Measurements from ENCODE around the gene KDM5B.

KDM5B gene

DNA sequence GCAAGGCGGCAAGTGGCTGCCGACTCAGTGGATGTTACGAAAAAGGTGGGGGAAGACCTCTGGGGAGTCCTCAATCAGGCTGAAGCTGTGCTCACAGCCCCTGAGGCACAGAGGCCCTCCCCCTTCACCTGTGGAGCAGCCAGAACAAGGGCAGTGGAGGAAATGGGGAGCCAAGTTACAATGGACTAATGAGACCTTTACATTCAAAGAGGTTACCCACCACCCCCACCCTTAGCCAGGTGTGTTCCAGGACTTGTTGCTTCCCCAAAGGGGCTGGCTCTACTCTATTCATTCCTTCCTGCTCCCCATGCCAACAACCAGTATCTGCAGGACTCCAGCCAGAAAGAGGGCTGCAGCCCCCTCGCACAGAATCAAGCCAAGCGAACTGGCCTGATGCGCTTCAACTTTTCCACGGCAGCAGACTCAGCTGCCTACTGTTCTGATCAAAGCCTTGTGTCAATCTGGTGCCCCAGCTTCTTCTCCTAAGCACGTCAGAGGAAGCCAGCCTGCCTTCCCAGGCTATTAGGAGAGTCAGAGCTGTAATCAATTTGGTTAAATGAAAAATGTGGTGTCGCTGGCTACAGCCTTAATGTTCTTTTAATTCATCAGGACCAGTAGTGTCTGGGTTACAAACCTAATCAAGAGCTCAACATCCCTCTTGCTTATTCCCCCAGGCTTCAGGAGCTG lies 96.1 kb downstream of the KDM5B start:
- DNase-seq = no peak

GRCh38 chr1:202710070-202711045 lies 97.9 kb downstream of the KDM5B start, which contains the start of gene SYT2:
TSS of gene SYT2 (minus strand) at chr1:202710454. CDS start at chr1:202605772, 104,682 bp downstream.
- peak in 1 of 4 experiments; percentile 11 for DNase-seq

DNA sequence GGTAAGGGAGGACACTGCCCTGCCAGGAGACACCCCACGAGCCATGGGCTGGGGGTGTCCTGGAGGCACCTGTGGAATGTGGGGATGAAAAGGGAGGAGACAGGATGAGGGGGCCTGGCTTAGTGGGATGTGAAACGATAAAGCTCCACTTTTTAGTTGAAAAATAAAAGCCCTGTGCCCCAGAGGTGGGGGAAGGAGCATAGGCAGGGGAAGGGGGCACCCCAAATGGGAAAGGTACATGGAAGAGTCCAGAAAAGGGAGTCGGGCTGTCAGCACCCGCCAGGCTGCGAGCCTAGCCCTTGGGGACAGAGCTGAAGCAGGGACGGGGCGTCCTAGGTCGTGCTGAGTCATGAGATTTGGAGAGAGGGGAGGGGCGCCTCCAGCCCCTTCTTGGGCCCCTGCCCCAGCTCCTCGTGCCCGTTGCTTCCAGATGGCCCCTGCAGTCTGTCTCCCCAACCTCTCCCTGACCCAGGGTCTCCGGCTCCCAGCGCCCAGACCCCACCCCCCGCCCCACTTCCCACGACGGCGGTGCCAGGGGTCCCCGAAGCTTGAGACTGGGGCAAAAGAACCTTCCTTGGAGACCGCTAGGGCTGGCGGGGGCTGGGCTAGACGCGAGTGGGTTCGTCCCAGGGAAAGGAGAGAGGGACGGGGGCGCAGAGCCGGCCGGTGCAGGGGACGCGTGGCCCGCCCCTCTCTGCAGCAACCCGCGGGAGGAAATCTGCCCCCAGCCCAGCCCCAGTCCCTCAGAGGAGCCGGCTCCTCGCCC lies 98.8 kb downstream of the KDM5B start:
- no peak for DNase-seq

DNA sequence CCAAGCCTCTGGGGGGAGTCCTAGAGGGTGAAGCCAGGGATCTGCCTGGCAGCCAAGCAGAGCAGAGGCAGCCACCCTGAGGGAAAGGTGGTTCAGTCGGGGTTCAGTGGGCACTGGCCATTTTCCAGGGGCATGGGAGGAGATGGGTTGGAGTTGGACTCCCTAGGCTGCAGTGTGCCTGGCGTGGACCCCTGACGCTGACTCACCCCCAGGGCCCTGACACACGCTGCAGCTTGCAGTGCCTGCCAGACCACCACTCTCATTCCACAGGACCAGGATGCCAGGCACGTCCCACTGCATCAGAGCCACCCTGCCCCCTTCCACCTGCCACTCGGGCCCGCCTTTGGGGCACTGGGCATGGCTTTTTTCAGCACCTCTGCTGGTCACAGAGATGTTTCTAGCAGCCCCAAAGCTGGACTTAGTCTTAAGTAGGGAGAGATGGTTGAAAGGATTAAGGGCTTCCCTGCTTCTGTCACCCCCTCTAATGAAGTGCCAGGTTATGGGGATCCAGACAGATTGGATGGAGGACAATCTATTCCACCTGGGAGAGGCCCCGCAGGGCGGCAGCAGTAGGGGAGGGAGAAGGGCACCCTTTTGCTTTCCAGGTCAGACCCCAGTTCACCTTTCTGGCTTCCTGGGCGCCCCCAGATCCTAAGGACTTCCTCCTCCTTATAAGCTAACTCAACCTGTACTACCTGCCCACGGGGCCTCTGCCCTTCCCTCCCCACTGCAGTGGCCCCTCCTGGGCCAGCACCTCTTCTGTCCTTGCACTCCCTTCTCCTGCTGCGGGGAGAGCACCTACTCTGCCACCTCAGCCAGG lies 99.6 kb downstream of the KDM5B start:
- DNase-seq = no peak

GRCh38 chr1:202706851-202707250 lies 101.4 kb downstream of the KDM5B start:
- DNase-seq = no peak

DNA sequence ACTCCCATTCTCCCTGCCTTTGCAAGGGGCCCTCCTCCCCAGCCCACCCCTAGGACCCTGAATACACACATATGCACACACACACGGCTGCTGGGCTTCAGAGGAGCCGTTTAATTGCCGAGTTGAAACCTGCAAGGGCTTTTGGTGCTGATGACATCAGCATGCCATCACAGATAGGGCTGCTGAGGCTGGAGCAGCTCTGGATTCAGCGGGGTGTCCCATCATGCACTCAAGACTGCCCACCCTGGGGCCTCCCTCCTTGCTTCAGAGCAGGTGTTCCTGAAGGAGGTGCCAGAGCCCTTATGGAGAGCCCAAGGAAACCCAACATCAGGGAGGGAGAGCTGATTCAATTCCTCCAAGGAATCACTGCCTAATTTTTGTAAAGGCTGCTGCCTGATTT lies 103.6 kb downstream of the KDM5B start:
- DNase-seq = no peak

DNA sequence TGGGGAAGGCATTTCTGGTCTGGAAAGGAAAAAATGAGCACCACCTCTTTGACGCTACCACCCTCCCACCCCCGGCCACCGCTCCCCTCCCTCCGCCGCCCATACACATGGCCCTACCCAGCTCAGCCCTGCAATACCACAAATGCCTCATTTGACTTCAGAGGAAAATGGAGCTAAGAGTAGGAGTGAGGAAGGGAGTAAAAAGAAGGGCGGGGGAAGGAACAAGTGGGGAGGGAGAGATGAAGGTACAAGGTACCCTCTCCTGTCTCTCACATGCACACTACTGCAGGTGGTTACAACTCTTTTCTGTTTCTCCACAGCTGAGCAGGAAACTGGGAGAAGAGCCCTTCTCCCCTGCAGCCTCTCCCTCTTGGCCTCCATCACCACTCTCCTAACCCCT lies 105.0 kb downstream of the KDM5B start:
- DNase-seq = no peak

DNA sequence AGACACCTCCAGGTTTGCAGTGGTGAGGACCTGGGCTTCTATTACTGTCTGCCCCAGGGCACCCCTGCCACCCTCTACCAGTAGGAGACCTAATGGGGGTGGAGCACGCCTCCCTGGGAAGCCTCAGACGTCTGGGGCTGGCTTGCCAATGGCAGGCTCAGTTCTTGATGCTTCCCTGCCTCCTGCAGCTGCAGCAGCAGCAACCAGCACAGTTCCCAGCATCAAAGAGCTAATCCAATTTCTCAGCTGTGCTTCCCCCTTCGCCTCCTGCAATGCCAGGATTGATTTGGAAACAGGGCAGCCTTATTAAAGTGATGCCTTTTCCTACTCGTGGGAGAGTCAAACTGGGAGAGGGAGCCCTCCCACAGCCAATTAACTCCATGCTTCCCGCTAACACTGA lies 106.1 kb downstream of the KDM5B start:
- no peak for DNase-seq

DNA sequence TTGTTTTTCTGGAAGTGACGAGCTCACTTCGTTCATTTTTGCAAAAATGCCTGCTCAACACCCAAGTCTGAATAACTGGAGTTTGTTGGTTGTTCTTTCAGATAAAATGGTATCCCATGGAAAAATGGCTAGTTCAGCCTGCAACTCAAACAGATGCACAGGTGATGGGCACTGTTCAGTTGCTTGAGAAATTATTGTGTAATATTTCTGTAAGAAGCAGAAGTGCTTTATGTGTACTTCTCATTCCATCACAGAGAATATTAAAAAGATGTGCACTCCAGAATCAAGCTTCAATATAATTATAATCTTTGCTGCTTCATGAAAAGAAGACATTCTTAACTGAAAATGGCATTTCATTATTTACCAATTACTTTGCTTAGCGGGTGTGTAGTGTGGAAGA lies 107.0 kb downstream of the KDM5B start:
- peak in 1 of 4 experiments; percentile 9 for DNase-seq

DNA sequence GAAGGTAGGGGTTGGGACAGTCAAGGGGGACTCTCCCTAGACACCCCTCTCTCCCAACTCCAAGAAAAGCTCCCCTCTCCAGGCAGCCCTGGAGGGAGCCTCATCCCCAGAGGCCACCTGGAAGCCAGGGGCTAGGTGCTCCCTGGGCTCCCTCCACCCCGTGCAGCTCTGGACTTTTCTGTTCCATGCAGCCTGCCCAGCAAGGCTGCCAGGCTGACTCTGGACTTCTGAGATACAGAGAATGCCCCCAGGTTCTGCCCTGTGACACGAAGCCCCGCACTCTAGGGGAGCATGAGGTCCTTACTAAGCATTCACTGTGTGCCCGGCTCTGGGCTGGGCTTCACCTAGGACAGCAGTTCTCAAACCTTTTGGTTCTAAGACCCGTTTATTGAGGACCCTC lies 108.2 kb downstream of the KDM5B start:
- DNase-seq = no peak

DNA sequence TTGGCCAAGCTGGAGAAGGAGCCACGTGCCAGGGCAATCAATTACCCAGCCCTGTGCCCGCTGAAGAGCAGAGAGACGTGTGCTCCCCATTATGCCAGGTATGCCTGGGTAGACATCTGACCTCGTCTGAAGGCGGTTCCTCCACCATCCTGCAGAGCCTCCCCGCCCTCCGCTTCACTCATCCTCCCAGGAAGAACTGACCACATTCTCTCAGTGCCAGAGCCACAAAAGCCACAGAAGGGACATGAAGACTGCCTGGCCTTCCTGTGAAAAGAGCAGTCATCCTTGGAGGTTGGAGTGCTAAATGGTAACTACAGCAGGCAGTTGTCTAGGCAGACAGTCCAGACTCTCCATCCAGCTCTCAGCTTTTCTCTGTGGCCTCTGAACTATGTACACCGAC lies 109.9 kb downstream of the KDM5B start:
- no peak for DNase-seq

- DNase-seq = no peak
Observed at GRCh38 chr1:202697038-202697437, 111.2 kb downstream of the KDM5B start.

DNA sequence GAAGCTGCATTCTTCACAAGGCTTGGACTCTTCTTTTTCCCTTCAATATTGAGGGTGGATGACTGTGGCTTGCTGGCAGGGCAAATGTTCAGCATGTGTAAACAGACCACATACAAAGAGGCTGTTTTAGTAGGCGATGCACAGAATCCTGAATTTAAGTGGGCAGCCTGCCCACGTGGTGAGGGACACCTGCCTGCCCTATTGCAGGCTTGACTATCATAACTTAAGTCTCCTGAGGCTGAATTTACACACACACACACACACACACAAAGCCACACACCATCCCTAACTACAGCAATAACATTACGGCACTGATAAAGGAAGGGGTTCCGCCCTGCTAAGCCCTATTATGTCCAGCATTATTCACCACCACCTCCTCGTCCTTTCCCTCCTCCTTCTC lies 113.9 kb downstream of the KDM5B start:
- DNase-seq = no peak

DNA sequence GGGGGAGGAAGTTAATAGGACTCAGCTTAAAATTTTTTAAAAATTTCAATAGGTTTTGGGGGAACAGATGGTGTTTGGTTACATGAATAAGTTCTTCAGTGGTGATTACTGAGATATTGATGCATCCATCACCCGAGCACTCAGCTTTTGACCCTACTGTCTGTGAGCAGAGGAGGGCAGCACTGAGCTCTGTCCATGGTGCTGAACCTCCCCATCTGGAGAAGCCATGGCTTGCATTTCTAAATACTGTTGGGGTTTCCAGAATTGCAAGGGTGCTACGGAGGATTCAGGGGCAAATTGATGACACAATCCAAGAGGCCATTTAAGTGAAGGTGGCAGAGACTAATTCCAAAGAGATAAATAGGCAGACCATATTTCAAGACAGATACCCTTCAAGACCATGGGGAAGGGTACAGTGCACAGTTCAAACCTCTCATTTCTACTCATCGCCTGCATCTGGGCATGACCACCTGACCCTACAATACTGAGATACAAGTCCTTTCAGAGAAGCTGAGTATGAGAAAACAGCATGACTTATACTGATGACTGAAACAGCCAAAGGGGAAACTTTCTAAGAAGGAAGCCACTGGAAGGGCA lies 115.2 kb downstream of the KDM5B start:
- DNase-seq = peak; percentile 74 to 85 (median 80)

DNA sequence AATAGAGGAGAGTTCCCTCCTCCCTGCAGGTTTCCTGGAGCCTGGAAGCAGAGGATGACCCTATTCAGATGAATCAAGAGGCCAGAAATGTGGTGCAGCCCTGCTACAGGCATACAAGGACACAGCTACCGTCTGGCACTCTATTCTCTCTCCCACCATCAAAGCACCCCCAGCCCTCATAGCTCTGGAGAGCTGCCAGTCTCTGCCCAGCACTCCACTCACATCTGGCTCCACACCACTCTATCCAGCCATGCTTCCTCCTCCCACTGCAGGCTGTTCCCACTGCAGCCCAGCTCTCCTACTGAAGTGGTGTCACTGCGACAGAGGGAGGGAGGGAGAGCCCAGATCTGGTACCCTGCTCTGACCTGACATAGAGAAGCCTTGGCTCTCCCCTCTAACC lies 116.4 kb downstream of the KDM5B start:
- no peak for DNase-seq

DNA sequence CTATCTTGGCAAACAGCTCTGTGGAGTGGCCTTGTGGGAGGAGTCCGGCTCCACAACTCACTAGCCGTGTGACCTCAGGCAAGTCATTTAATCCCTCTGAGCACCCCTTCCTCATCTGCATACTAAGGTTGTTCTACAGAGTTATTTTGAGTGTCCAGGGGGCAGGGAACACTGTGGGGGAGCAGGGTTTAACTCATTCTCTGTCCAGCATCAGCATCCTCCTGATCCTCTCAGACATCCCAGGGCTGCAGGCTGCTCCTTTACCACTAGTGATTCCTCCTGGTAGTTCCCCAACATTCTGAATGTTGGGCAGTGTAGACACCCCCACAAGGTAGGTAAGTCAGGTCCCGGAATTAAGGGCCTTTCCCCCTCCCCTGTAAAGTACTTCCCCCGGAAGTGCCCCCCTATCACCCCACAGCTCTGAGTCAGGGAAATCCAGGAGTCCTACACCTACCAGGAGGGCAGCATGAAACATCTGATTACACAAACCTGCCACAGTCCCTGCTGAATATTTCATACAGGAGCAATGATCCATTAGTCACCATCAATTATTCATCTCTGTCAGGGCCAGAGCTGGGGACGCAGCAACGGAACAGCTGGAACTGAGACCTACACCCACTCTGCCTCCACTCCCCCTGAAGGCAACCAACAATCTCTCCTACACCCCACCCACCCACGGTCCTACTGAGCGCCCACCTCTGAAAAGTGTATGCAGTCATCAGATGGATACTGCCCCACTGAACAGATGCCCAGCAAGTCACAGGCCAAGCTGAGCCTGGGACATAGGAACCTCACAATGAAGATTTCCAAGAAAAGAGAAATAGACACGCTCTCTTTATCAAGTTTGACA lies 118.5 kb downstream of the KDM5B start:
- no peak for DNase-seq

DNA sequence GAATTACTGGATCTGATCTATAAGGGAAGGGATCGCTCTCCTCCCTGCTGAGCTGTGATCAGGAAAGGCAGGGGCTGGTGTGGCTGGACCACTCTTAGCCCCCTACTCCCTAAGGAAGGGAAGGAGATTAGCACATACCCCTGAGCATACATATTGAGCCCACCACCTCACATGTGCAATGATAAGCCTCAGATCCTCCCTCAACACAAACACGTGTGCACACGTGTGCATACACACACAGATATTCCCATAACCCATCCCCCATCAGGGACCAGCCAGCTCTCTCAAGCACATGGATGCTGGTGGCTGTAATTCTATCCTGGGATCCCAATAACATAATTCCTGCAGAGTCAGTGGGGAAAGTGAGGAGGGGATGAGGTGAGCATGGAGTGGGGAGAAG lies 119.1 kb downstream of the KDM5B start:
- no peak for DNase-seq

GRCh38 chr1:202688401-202688800 lies 119.8 kb downstream of the KDM5B start:
- DNase-seq = peak in 1 of 4 experiments; percentile 11

GRCh38 chr1:202687798-202688197 lies 120.4 kb downstream of the KDM5B start:
- no peak for DNase-seq

DNA sequence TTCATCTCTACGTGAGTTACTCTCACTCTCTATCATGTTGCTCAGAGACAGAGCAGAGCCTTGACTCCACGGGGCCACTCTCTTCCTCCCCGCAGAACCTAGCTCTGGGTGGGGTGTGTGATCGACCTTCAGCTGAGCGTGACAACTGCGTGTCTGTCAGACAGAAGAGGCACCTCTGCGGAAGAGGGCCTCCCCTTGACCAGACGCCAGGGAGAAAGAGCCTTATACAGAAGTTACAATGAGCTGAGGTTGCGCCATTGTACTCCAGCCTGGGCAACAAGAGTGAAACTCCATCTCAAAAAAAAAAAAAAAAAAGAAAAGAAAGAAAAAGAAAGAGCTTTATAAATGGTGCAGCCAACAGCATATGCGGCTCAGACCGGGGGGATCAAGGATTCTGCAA lies 120.9 kb downstream of the KDM5B start:
- no peak for DNase-seq

DNA sequence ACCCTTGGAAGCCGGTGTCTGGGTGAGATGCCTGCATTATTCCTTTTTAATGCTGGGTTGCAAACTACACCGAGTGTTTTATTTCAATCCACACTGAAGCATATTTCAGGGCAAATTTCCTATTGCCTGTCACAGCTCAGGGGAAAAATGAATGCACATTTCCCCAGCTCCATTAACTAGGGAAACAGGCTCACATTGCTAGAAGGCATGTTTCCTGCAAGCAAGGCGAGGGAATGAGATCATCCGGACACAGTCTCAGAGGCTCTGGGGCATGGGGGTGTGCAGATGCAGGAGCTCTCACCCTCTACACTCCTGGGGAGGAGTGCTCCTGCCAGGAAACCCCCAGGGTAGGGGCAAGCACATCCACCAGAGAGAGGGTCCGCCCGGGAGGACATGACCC lies 122.6 kb downstream of the KDM5B start:
- no peak for DNase-seq

Data from suppressor macrophage (primary cell).